ENCODE results near the gene CACNA2D3.

DNA sequence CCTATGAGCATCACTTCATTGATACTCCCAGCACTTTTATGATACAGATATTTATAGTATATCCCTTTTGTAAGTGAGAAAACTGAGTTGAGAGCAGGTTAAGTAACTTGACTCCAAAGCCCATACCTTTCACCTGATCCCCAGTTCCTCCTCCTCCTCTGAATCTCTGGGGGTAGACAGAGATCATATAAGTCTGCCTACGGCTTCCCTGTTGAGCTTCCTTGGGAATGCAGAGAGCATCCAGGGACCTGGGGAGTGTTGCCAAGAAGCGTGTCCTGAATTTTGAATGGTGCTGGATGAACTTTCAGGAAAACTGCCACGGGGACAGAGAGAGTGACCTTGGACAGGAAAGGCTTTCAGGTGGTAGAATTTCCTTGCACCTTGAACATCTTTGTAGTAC, 537.0 kb downstream of the CACNA2D3 start:
- TF ChIP-seq SP1 (IDR thresholded peaks at IDR 0.05) (no peak), FOXM1 (IDR thresholded peaks at IDR 0.05; ENCODE audit: borderline replicate concordance) (no peak), CTBP1 (IDR thresholded peaks at IDR 0.05; ENCODE audit: borderline replicate concordance) (no peak), SUZ12 (IDR thresholded peaks at IDR 0.05) (no peak)

Data from HEK293T (cell line).